ENCODE data around the gene DNAJC8. TPM values are rescaled to one million over a fixed set of nuclear protein-coding genes. Genes with fewer than 3 reads are reported as not detected.

The DNAJC8 gene
- total RNA-seq, 1 experiment from 2014 or later: 117 TPM

- Histone ChIP-seq H3K36me3 (replicated peaks; ENCODE audit: control insufficient read depth, insufficient read depth, low read length) (no peaks in the 10 kb centered on the region), H3K27me3 (ENCODE audit: control insufficient read depth, insufficient read depth, low read length) (no peaks in the 10 kb centered on the region; the same call in 1 of the 2 replicates)
- peak; percentile 90 for DNase-seq
Observed at GRCh38 chr1:28259934-28260802, 27.3 kb upstream of the DNAJC8 start.

DNA sequence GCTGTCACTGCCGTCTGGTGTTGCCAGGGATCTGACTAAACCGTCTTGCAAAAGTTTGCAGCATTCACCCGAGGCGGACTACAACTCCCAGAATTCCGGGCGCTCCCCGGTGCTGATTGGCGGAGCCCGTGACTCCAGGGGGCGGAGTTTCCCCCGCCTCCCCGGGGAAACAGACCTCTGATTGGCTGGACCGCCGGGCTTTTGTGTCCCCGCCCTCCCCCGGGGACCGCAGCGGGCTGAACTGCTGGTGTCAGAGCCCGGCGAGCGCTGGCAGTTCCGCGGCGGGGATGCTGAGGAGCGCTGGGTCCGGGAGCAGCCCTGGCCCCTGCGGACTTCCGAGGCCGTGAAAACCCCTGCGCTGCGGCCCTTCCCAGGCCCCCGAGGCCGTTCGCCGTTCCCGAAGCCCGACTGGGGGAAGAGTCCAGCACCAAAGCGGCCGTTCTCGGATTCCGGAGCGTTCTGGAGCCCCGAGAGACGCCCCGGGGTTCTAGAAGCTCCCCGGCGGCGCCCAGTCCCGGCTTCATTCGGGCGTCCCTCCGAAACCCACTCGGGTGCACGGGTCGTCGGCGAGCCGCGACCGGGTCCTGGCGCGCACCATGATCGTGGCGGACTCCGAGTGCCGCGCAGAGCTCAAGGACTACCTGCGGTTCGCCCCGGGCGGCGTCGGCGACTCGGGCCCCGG is 26.6 kb upstream of the DNAJC8 start, which contains the start of gene SESN2:
Gene SESN2 (plus strand): TSS at position 267 of the 682 bp plus-strand sequence. CDS start 330 bp downstream, at position 597.
- Histone ChIP-seq H3K4me3 (ENCODE audit: insufficient read depth, low read depth, low read length) (peak within 1 kb of the TSS; percentile 100), H3K27me3 (ENCODE audit: control insufficient read depth, insufficient read depth, low read length) (no peaks in the 10 kb centered on the region; the same call in 1 of the 2 replicates), H3K36me3 (replicated peaks; ENCODE audit: control insufficient read depth, insufficient read depth, low read length) (no peaks in the 10 kb centered on the region)
- peak; percentile 99 for DNase-seq

More at GRCh38 chr1:28259934-28260802, 27.3 kb upstream of the DNAJC8 start:
- H3K4me3 ChIP-seq (ENCODE audit: insufficient read depth, low read depth, low read length): peak overlapping the region; percentile 100

DNA sequence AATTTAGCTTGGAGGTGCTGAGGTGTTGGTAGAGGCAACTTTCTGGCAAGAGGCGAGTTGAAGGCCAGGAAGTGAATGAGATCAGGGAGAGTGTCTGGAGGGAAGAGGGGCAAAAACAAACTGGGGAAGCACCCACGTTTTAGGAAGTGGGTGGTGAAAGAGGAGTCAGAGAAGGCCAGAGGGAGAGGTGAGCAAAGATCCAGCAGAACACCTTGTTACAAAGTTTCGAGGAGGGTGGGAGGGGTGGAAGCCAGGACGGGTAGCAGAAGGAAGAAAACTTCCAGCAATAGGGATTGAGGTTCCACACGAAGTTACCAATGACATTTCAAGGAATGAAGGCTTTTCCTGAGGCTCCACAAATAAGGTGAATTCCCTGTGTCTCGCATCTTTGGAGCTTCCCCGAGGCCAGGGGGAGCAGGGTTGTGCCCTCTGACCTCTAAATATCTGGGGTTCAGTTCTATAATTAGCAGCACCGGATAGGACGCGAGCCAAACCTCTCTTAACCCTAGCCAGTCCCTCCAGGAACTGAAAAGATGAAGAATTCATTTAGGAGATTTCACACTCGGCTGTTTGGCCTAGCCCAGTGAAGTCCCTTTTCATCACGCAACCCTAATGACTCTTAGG is 25.9 kb upstream of the DNAJC8 start:
- DNase-seq: peak; percentile 22
- Histone ChIP-seq H3K4me3 (ENCODE audit: insufficient read depth, low read depth, low read length) (peak overlapping the region; percentile 18; the same call in 1 of the 2 replicates), H3K27me3 (ENCODE audit: control insufficient read depth, insufficient read depth, low read length) (no peaks in the 10 kb centered on the region; the same call in 1 of the 2 replicates), H3K36me3 (replicated peaks; ENCODE audit: control insufficient read depth, insufficient read depth, low read length) (no peaks in the 10 kb centered on the region)

DNA sequence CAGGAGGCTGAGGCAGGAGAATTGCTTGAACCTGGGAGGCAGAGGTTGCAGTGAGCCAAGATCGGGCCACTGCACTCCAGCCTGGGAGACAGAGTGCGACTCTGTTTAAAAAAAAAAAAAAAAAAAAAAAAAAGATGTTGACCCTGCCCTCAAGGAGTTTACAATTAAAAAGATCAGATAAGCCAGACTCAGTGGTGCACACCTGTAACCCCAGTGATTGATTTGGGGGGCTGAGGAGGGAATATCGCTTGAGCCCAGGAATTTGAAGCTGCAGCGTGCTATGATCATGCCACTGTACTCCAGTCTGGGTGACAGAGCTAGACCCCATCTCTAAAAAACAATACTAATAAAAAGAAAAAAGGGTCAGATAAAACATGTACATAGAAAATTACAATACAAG is 24.9 kb upstream of the DNAJC8 start:
- no peak for DNase-seq
- H3K4me3 ChIP-seq (ENCODE audit: insufficient read depth, low read depth, low read length): no peak overlapping the region
- H3K27me3 ChIP-seq (ENCODE audit: control insufficient read depth, insufficient read depth, low read length): no peaks in the 10 kb centered on the region; the same call in 1 of the 2 replicates
- no peaks in the 10 kb centered on the region for H3K36me3 ChIP-seq (replicated peaks; ENCODE audit: control insufficient read depth, insufficient read depth, low read length)

DNA sequence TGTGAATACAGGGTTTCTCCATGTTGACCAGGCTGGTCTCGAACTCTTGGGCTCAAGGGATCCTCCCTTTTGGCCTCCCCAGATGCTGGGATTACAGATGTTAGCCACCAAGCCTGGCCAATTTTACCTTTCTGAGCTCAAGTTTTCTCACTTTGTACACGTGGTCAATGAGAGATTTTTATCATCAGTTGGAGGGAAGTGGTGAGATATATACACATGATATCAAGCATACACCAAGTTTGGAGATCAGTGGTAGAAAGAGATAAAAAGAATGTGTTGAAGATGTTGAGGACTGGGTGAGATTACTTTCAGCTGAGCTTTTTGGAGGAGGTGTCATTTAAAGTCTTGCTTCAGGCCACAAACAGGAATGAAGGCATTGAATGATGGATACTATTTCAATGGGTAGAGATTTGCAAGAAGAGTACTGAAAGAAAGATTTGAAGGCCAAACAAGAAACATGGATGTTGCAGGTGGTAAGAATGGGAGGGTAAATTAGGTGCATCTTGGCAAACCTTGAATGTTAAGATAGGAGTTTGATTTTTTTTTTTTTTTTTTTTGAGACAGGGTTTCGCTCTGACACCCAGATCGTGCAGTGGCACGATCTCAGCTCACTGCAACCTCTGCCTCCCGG is 23.5 kb upstream of the DNAJC8 start:
- H3K27me3 ChIP-seq (ENCODE audit: control insufficient read depth, insufficient read depth, low read length): no peaks in the 10 kb centered on the region; the same call in 1 of the 2 replicates
- no peak for DNase-seq
- no peak overlapping the region for H3K4me3 ChIP-seq (ENCODE audit: insufficient read depth, low read depth, low read length)
- H3K36me3 ChIP-seq (replicated peaks; ENCODE audit: control insufficient read depth, insufficient read depth, low read length): no peaks in the 10 kb centered on the region

DNA sequence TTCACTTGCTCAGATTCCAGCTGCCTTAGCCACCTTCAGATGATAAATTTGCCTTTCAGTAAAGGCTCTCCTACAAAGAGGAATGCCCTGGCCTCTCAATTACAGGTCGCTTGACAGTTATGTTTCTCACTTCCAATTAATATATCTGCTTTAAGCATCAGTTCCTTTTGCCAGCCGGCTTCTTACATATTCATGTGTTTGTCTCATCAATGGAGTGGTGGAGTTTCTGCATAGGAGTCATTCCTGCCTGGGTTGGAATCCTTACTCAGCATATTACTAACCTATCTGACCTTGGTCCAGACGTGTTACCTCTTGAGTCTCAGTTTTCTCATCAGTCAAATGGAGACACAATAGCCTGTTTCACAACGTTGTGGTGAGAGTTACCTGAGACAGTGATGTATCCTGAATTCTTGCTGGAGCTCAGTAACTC is 17.1 kb upstream of the DNAJC8 start:
- Histone ChIP-seq H3K27me3 (ENCODE audit: control insufficient read depth, insufficient read depth, low read length) (no peaks in the 10 kb centered on the region), H3K36me3 (replicated peaks; ENCODE audit: control insufficient read depth, insufficient read depth, low read length) (no peaks in the 10 kb centered on the region), H3K4me3 (ENCODE audit: insufficient read depth, low read depth, low read length) (no peak overlapping the region)
- DNase-seq: no peak

- Histone ChIP-seq H3K4me3 (ENCODE audit: insufficient read depth, low read depth, low read length) (no peak overlapping the region), H3K27me3 (ENCODE audit: control insufficient read depth, insufficient read depth, low read length) (no peaks in the 10 kb centered on the region), H3K36me3 (replicated peaks; ENCODE audit: control insufficient read depth, insufficient read depth, low read length) (no peaks in the 10 kb centered on the region)
- peak; percentile 65 for DNase-seq
Observed at GRCh38 chr1:28249013-28249865, 16.4 kb upstream of the DNAJC8 start.

DNA sequence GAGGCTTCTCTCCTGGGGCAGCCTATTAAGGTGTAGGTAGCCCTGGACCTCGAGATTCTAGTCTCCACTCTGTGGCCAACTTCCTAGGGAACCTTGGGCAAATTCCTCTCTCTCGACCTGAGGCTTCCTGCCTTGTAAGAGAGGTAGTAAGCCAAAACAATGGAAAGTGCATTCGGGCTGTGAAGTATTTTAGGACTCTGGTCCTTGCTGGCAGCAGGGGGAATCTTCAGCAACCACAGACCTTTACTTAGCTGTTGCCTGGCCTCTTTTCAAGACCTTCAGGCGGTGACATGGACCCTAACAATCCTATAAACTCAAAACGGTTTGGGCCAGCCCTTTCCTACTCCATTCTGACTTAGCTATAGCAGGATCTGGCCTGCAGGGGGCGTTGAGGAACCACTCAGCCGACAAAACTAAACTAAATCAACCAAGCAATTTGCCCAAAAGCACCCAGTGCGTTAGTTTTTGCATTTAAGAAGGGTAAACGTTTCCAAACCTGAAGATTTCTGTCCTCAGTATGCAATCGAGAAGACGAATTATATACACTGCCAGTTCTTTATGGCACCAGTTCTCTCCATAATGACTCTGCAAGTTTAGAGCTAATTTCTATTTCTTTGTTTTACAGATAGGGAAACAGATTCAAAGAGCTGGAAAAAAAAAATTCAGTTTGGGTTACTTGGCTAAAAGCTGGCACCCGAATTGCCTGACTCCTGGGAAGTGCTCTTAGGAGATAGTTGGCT is 15.6 kb upstream of the DNAJC8 start:
- DNase-seq: peak; percentile 73
- Histone ChIP-seq H3K4me3 (ENCODE audit: insufficient read depth, low read depth, low read length) (no peak overlapping the region), H3K27me3 (ENCODE audit: control insufficient read depth, insufficient read depth, low read length) (no peaks in the 10 kb centered on the region), H3K36me3 (replicated peaks; ENCODE audit: control insufficient read depth, insufficient read depth, low read length) (peaks cover 1% of the 10 kb centered on the region)

GRCh38 chr1:28247612-28248272 is 14.9 kb upstream of the DNAJC8 start:
- Histone ChIP-seq H3K36me3 (replicated peaks; ENCODE audit: control insufficient read depth, insufficient read depth, low read length) (peaks cover 1% of the 10 kb centered on the region), H3K27me3 (ENCODE audit: control insufficient read depth, insufficient read depth, low read length) (no peaks in the 10 kb centered on the region), H3K4me3 (ENCODE audit: insufficient read depth, low read depth, low read length) (peak overlapping the region; percentile 14)
- no peak for DNase-seq

GRCh38 chr1:28246427-28246832 is 13.6 kb upstream of the DNAJC8 start:
- Histone ChIP-seq H3K36me3 (replicated peaks; ENCODE audit: control insufficient read depth, insufficient read depth, low read length) (peaks cover 1% of the 10 kb centered on the region), H3K27me3 (ENCODE audit: control insufficient read depth, insufficient read depth, low read length) (no peaks in the 10 kb centered on the region), H3K4me3 (ENCODE audit: insufficient read depth, low read depth, low read length) (peak overlapping the region; percentile 50)
- no peak for DNase-seq

DNA sequence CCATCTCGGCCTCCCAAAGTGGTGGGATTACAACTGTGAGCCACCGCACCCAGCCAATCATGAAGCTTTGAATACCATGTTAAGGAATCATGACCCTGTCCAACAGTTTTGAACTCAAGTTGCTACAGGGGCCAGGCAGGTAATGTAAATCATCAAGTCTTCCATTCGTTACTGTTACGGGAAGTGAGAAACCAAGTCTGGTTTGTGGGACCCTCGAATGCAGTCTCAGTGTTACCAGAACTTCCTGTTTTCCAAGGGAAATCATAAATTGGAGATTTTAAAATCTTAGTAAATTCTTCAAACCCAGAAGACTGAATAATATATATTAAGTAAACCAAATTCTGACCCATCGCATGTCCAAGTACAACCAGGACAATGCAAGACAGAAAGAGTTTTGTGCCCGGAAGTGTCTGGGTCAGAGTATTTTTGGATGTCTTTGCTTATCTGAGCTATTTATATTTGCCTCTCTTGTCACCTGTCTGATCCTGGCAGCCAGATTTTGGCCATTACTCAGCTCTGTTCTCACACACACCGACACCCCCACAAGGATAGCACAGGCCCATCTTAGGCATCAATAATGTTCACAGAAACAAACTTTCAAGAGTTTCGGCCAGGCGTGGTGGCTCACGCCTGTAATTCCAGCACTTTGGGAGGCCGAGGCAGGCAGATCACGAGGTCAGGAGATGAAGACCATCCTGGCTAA is 11.9 kb upstream of the DNAJC8 start:
- H3K27me3 ChIP-seq (ENCODE audit: control insufficient read depth, insufficient read depth, low read length): no peaks in the 10 kb centered on the region
- H3K4me3 ChIP-seq (ENCODE audit: insufficient read depth, low read depth, low read length): no peak overlapping the region
- DNase-seq: no peak
- peaks cover 1% of the 10 kb centered on the region for H3K36me3 ChIP-seq (replicated peaks; ENCODE audit: control insufficient read depth, insufficient read depth, low read length)

DNA sequence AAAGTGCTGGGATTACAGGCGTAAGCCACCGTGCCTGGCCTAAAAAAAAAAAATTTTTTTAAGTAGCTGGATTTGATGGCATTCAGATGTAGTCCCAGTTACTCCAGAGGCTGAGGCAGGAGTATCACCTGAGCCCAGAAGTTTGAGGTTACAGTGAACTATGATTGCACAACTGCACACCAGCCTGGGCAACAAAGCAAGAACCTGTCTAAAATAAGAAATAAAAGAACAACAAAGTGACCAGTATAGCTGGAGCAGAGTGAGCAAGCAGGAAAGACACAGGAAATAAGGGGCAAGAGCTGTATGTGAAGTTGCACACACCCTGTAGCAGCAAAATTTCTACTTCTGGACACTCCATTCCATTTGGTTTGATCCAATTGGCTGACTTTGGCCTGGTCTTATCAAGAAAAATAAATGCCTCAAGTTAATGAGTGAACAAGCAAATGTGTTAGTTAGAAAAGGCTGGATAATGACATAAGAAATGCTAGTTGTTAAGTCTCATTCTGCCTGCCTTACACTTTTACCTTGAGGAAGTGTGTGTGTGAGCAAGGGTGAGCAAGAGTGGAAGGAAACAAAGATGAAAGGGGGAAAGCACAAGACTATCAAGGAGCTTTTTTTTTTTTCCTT is 11.0 kb upstream of the DNAJC8 start:
- DNase-seq: no peak
- H3K27me3 ChIP-seq (ENCODE audit: control insufficient read depth, insufficient read depth, low read length): no peaks in the 10 kb centered on the region

More for the DNA sequence above, 11.0 kb upstream of the DNAJC8 start:
- H3K36me3 ChIP-seq (replicated peaks; ENCODE audit: control insufficient read depth, insufficient read depth, low read length): peaks cover 1% of the 10 kb centered on the region
- no peak overlapping the region for H3K4me3 ChIP-seq (ENCODE audit: insufficient read depth, low read depth, low read length)

Measured in H7 (cell line).